Fibroblast of skin of back (primary cell): ENCODE results near the gene LTA4H.

Source experiments
- DNase-seq: peaks from one replicate; pipeline ENCODE4 v3.0.0-alpha.2; 2013

Gene LTA4H

DNA sequence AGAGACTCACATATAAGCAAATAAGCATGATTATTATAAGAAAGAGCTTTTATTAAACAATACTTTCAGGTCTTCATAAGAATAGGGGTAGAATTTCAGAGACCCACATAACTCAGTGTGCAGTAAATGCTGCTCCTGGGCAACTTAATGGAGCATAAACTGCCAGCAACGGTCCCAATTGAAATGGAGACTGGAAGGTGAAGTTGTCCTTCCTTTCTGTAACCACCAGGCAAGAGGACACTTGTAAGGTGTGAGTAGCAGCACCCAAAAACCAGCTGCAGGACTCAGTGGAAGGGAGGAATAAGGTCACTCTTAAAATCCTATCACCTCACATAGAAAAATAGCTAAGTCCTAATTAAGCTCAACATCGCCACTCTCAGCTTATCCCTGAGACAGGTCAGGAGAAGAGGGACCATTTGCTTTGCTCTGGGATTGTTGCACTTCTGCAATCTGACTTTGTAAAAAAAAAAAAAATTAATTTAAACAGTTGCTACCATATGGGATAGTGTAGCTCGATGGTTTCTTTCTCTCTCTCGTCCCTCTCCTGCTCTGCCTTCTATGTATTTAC, 22.7 kb upstream of the LTA4H start:
- DNase-seq = no peak

DNA sequence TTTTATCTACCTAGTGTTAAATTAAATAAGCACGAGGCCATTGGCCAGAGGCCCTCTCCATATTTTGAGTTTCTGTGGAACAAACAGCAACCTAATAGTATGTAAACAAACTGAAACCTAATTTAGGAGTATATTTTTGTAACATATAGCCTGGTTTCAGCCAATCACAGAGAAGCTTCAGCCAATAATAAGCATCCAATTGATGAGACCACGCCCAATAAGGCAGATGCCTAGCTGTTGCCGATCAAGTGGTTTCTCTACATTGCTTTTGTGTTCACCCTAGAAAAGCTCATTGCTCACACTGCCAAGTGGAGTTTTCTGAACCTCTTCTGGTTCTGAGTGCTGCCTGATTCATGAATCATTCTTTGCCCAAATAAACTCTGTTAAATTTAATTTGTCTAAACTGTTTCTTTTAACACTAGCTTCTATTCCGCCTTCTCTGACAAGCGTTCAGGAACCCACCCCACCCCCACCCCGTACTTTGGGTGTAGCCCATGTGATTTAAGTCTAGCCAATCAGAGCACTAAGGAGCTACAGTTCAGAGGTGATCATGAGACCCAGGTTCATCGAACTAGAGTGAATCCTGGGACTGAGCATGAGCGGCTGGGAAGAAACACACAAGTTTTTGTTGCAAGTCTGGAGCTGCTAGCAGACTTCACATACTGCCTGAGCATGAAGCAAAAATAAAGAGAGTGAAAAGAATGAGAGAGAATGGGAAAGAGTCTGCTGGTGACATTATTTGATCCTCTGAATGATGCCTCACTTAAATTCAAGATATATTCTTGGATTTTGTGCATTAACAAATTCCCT, 21.5 kb upstream of the LTA4H start:
- no peak for DNase-seq

DNA sequence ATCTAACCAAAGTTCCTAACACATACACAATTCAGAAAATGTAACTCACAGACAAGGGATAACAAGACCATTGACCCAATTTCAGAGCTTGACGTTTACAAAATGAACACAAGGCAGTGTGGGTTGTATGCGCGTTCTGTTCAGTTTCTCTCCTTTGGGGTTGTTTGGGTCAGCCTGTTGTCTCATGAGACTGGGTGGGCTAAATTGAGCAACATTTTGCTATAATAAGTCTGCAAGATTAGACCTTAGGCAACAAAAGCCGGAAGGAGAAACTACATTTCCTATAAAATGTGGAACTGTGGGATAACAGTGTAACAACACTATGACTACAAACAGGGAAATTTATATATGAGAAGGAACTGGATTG, 18.8 kb upstream of the LTA4H start:
- no peak for DNase-seq

DNA sequence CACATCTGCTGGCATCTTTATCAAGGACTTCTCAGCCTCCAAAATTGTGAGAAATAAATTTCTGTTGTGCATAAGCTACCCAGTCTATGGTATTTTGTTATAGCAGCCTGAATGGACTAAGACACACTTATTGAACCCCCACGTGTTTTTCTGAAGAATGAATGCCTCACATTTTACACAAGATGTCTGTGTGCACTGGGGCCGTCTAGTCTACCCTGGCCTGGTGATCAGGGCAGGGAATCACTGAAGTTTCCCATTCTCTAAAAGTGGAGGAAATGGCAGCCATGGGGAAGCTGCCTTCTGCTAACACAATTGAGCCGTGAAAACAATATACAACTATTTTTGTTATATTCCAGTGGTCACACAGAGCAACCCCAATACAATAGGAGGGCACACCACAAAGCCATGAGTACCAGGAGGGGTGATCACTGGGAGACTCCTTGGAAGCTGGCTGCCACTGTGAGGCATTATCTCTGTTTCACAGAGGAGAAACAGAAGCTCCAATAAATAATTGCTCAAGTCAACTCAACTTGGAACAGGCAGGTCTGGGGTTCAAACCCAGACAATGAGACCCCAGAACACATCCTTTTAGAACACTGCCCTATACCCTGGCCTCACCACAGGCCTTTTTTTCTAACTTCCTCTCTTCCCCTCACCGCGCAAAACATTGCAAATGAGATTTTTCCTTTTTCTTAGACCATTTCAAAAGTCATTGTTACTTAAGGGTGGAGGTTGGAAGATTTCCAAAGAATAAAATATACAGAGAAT, 18.3 kb upstream of the LTA4H start:
- DNase-seq = no peak

DNA sequence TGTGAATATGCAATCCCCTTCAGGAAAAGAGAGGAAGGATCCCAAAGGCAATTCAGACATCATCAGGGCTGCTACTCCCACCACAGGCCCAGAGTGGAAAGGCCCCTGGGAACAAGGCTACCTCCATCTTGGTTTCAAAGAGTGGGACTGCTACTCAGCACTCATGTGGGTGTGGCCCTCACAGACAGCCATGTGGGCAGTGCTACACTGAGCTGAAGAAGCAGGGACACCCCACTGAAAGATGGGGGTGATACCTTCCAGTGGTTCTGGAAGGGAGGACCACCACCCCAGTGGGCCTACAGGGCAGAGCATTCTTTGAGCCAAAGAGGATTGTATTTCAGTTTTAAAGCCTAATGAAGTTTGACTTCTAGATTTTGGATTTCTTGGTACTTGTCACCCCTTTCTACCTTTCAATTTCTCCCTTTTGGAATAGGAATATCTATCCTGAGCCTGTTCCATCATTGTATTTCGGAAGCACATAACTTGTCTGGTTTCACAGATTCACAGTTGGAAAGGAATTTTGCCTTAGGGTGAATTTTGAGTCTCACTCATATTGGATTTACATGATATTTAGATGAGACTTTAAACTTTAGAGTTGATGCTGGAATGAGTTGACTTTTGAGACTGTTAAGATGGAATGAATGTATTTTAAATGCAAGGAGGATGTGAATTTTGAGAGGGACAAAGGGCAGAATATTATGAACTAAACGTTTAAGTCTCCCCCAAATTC, 16.5 kb upstream of the LTA4H start:
- DNase-seq = no peak

DNA sequence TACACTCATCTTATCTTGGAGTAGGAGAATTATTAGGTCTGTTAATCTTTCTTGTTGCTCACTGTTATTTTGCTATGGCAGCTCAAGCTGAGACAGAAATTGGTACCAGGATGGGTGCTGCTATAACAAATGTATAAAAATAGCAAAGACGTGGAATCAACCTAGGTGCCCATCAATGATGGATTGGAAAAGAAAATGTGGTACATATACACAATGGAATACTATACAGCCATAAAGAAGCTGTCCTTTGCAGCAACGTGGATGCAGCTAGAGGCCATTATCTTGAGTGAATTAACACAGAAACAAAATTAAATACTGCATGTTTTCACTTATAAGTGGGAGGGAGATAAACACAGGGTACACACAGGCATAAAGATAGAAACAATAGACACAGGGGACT, 14.8 kb upstream of the LTA4H start:
- no peak for DNase-seq

DNA sequence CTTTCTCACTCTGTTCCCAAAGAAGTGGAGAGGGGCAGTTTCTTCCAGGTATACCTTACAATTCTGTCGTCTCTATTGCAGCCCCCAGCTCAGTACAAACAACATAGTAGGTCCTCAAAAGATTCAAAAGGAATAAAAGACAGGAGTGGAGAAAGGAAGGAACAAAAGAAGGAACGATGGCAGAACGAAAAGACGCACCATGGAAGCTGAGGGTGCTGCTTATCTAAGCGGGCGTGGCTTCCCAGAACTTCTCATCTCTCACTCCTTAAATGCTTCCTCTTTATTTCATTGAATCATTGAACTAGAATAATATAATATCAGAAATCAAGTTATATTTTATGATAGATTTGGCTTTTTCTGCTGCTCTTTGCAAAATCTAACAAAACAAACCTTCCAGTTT, 13.7 kb upstream of the LTA4H start:
- no peak for DNase-seq

DNA sequence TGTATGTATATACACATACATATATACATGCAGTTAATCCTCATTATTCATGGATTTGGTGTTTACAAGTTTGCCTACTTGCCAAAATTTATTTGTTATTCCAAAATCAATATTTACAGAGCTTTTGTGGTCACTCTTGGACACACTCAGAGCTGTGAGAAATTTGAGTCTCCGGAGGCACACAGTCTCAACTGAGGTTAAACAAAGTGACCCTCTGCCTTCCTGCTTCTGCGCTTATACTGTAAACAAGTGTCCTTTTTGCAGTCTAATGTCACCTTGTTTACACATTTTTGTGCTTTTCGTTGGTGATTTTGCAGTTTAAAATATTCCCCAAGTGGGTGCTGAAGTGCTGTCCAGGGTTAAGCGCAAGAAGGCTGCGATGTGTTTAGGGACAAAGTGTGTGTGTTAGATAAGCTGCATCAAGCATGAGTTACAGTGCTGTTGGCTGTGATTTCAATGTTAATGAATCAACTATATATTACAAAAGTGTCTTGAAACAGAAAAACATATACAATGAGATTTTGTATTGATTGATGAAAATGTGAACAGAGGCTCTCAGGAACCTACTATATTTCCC, 13.1 kb upstream of the LTA4H start:
- no peak for DNase-seq

DNA sequence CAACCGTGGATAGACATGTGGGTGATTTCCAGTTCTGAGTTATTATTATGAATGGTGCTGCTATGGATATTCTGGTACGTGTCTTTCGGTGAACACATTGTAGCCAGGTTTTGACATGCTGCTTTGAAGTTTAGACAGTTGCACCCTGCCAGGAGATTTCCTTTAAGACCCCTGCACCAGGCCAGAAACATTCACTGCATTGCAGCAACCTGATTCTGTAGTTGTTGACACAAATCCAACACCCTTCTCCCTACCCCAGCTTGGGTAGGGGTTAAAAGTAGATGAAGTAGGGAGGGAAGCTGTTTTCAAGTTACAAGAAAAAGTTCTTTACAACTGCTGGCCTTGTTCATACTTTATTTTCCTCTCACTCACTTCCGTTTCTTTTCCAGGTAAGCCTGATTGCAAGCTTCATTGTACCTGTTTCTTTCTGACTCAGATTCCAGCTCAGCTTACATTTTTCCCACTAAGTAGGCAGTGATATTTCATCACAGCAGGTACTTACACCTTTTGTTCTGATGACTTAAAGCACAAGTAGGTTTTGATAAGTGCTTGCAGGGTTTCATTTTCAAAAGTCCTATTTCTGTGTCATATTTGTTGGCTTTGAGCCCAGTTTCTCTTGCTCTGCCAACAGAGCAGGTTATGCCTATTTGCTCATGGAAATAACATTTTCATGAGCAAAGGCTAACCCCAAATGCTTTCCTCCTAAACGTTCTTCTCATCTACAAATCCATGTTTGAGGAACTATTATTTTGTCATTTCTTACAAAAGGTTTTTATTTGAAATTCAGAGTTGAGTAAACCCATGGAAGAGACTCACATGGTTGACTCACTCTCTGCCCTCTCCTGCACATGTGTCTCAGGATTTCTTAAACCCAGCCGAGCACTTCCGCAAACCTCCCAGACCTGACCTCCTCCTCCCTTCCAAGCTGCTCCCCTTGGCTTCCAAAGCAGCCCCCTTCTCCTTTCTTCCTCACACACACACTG, 12.1 kb upstream of the LTA4H start:
- peak; percentile 70 for DNase-seq

DNA sequence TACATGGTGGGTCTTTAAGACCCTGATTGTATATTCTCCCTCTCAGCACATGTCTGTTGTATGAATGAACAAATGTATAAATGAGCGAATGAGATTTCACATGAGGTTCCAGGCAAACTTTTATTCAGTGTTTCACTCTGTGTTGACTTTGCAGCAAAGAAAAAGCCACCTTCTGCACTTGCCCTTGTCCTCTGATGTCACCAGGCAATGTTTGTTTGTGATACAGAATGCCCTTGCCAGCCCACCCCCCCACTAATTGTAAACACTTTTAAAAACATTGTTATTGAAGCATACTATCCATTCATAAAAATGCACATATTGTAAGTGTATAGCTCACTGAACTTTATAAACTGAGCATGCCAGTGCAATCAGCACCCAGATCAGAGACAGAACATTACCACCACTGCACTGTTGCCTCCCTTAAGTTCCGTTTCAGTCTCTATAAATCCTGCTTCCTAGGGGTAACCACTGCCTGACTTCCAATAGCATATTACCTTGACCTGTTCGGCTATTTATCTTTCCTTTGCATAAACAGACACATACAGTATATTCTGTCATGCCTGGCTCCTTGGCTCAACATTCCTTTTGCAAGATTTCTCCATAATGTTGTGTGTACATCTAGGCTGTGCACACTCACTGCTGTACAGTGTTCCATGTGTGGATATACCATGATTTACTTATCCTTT, 11.3 kb upstream of the LTA4H start:
- DNase-seq = no peak

DNA sequence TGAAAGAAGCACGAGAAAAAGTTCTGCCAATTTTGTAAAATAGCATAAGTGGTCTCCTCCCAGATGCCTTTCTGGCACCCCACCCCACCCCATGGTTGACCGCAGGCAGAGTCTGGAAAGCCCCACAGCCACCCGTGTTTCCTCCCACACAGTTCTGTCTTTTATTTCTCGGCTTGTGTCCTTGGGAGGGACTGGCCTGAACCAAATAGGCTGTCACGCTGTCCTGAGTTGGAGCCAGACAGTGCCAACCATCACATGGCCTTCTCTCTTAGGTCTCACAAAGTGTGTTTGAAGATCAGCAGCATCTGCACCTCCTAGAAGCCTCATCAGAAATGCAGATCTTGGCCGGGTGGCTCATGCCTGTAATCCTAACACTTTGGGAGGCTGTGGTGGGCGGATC, 10.2 kb upstream of the LTA4H start:
- DNase-seq = no peak

DNA sequence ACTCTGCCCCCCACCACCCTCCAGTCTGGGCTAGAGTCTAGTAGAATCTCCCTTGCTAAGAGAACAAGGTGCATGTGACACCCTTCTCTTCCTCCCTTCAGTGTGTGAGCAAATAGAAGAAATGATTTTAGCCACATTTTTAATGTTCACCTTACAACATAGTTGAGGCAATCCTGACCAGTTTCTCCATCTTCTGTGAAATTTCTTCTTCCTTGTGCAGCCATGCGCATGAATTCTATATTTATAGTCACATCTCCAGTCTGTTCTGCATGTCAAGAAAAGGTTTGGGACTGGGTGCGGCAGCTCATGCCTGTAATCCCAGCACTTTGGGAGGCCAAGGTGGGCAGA, 9.5 kb upstream of the LTA4H start:
- DNase-seq = no peak

DNA sequence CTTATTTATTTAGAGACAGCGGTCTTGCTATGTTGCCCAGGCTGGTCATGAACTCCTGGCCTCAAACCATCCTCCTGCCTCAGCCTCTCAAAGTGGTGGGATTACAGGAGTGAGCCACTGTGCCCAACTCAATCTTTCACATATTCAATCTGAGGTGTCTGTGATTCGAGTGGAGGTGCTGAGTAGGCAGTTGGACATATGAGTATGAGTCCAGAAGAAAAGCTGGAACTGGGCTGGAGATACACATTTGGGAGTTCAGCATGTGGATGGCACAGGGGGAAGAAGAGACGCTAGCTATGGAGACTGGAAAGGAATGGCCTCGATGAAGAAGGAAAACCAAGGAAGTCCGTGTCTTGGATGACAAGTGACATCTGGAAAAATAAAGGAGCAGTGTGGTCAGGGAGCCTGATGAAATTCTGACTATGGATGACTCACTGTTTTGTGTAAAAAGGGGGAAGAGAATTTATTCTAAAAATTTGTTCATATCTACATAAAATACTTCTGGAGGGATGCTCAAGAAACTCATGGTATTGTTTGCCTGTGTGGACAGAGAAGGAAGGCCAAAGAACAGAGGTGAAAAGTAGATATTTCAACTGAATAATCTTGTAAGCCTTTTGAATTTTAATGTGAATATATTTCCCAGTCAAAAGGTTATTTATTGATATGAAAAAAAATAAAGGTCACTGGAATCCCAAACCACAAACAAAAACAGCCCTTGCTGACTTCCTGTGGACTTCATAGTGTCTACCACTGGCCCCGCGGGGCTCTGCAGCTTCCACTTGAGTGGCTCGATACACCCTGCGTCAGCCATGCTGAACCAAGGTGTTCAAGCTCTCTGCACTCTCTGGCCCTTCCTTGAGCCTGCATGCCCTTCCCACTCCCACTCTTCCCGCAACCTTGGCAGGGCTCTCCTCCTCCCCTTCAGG, 8.9 kb upstream of the LTA4H start:
- DNase-seq = peak; percentile 86

DNA sequence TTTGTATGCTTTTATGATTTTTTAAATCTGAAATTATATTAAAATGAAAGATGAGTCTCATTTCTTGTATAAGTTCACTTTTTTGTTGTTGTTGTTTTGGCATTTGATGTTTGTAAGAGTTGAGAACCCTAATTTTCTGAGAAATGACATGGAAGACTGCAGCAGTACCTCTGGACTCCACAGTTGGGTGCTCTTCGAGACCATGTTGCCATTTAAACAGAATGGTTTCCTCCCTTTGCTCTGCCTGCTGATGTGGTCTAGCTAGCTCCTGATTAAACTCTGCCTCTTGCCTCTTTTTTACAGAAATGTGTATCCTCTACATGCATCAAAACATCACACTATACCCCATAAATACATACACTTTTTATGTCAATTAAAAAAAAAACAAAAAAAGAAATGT, 5.8 kb upstream of the LTA4H start:
- DNase-seq = no peak

DNA sequence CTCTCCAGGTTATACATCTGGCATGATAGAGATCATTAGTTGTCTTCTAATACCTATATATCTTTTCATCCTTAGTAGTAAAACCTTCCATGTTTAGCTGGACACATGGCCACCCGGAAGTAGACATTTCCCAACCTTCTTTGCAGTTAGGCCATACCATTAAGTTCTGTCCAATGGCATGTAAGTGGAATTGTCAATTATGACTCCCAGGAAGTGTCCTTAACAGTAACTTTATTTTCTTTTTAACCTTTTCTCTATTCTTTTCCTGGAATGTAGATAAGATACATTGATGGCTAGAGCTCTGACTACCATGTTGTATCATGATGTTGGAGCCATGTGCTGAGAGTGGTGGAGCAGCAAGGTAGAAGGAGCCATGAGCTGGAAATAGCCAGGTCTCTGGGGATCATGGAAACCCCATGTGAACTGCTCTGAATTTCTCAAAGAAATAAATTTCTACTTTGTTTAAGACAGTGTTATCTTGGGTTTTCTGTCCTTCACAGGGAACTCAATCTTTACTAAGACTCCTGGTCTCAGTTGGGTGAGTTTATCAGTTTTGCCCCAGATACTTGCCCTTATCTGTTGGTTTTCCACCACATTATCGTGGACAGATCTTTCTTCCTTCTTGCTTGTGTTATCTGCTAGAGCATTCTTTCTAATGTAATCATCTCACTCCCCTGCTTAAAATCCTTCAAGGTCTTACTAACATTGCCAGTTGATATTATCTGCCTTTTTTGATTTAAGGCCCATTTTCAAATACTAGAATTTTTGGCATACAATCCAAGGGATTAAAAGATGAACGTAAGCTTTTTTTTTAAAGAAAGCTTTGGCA, 5.1 kb upstream of the LTA4H start:
- no peak for DNase-seq

DNA sequence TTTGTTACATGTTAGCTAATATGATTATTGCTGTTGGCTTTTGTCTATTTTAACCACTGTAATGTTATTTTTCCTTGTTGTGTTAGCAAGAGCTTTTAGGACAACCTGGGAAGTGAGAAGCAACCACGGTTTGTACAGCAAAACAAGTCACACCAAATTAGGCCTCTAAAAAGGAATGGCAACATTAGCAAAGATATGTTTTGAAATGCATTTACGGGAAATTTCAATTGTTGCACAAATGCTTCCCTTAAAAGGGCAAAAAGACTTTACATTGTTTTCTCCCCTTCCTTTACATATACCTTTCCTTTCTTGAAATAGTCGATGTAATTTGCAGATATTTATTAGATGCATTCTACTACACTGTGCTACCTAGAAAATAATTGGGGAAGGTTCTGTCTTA, 4.1 kb upstream of the LTA4H start:
- DNase-seq = no peak

DNA sequence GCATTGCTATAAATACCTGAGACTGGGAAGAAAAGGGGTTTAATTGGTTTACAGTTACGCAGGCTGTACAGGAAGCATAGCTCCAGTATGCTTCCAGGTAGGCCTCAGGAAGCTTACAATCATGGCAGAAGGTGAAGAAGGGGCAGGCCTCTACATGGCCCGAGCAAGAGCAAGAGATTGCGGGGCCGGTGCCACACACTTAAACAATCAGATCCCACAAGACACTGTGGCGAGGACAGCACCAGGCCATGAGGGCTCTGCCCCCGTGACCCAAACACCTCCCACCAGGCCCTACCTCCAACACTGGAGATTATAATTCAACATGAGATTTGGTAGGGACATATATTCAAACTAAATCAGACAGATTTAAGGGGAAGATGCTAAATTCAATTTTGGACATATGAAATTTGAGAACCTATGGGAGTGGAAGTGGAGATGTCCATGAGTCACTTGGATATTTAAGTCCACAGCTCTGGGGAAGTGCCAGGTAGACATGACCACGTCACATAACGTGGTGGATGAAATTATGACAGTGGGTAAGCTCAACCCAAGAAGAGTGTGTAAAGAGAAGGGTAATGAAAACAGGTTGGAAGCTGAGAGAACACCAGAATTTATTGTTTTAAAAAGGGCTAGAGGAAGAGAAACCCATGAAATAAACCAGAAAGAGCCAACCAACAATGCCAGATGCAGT, 1.5 kb upstream of the LTA4H start:
- peak; percentile 40 for DNase-seq

DNA sequence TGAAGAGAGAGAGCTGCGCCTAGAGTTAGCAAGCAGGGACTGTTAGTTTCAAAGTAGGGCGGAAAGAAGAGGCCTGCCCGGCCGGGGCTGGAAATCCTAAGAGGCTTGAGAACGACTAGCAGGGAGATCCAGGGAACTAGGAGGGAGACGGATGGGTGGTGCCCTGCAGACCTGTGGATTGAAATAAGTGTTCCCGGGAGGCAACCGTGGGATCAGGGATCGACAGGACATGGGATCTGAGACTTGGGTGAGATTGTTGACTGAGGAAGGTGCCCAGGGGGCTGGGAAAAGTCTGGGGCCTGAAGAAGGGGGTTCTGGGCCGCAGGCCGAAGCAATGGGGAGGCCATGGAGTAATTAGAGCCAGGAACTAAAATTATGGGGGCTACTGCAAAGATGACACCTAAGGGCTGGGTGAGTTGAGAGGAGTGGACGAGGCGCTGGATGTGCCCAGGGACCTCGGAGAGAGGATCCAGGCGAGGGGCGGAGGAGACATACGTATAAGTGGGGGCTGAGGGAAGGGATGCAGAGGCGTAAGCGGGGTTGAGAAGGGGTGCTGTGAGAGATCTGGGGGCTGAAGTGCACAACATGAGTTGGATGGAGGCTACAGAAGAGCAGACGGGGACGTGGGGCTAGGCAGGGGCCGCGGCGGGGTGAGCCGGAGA, 635 bp downstream of the LTA4H start:
- peak; percentile 40 for DNase-seq
